Hepatocyte (in vitro differentiated cells): ENCODE results near the gene HSPA5.

Source experiments
- EZH2 ChIP-seq: fragments of 200-600 bp; sonication (generic); IDR thresholded peaks from 2 replicates; pipeline ENCODE4 v1.6.1; 2016; ENCODE audit warnings: antibody characterized with exemption, mild to moderate bottlenecking, borderline replicate concordance
- EZH2phosphoT487 ChIP-seq: fragments of 200-600 bp; sonication (generic); IDR thresholded peaks from one replicate; pipeline ENCODE4 v1.6.1; 2018; ENCODE audit warnings: antibody characterized with exemption, mild to moderate bottlenecking, low read depth, moderate library complexity; ENCODE audit not compliant: unreplicated experiment, severe bottlenecking
- TF ChIP-seq, protein P1 (sequence below): fragments of 200-600 bp; sonication (generic); IDR thresholded peaks from 2 replicates; pipeline ENCODE4 v1.5.1; 2016; ENCODE audit warnings: antibody characterized with exemption, mild to moderate bottlenecking; ENCODE audit not compliant: poor library complexity

DNA sequence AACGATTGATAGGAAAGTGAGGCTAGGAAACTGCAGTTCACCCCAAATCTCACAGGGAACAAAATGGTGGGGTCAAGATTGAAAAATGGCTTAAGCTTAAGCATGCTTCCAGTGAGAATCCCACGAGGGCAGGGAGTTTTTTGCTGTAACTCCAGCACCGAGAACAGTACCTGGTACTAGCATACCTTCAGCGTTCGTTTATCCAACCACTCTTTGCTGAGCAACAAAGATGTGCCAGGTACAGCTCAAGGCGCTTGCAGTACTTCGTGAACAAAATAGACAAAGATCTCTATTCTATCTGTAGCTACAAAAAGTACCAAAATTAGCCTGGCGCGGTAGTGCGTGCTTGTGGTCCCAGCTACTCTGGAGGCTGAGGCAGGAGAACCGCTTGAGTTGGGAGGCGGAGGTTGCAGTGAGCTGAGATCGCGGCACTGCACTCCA lies 50.8 kb downstream of the HSPA5 start:
- TF ChIP-seq, protein P1, sequence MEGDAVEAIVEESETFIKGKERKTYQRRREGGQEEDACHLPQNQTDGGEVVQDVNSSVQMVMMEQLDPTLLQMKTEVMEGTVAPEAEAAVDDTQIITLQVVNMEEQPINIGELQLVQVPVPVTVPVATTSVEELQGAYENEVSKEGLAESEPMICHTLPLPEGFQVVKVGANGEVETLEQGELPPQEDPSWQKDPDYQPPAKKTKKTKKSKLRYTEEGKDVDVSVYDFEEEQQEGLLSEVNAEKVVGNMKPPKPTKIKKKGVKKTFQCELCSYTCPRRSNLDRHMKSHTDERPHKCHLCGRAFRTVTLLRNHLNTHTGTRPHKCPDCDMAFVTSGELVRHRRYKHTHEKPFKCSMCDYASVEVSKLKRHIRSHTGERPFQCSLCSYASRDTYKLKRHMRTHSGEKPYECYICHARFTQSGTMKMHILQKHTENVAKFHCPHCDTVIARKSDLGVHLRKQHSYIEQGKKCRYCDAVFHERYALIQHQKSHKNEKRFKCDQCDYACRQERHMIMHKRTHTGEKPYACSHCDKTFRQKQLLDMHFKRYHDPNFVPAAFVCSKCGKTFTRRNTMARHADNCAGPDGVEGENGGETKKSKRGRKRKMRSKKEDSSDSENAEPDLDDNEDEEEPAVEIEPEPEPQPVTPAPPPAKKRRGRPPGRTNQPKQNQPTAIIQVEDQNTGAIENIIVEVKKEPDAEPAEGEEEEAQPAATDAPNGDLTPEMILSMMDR = no peak
- TF ChIP-seq EZH2 (no peak), EZH2phosphoT487 (no peak)
